HepG2 (cell line): ENCODE results near the gene GAREM1.

Experiments used
- EZH2 ChIP-seq: conservative IDR thresholded peaks from 2 replicates; pipeline ENCODE4 v1.6.1; 2012; ENCODE audit warnings: mild to moderate bottlenecking, low read depth, low read length, moderate library complexity
- HCFC1 ChIP-seq: fragments of 150-350 bp; IDR thresholded peaks from 2 replicates; pipeline ENCODE4 v1.6.1; 2014; ENCODE audit warnings: low read depth, low read length
- MEIS1 ChIP-seq: sonication (generic); formaldehyde crosslinking; IDR thresholded peaks from 2 replicates; pipeline ENCODE4 v1.9.0; 2021; ENCODE audit warnings: mild to moderate bottlenecking, missing genetic modification reagents, moderate library complexity, borderline replicate concordance
- NR2F6 ChIP-seq, 2 experiments: IDR thresholded peaks; 2 replicates each; pipeline ENCODE4 v1.6.1; 2016; ENCODE audit warnings: antibody characterized with exemption in 1 of 2, mild to moderate bottlenecking in 1 of 2
- RFX1 ChIP-seq: fragments of 450-650 bp; IDR thresholded peaks from 2 replicates; pipeline ENCODE4 v1.6.1; 2017
- YY1 ChIP-seq: IDR thresholded peaks from 2 replicates; pipeline ENCODE4 v1.6.1; 2011; ENCODE audit warnings: low read length, low read depth, moderate library complexity, mild to moderate bottlenecking; ENCODE audit not compliant: insufficient read depth, insufficient replicate concordance

- TF ChIP-seq EZH2 (no peak), YY1 (no peak), NR2F6 (IDR thresholded peaks at IDR 0.05) (no peak), NR2F6 (CRISPR knock-in tag; IDR thresholded peaks at IDR 0.05) (no peak), MEIS1 (CRISPR knock-in tag) (no peak), HCFC1 (no peak), RFX1 (no peak)
These were observed 138.0 kb downstream of the GAREM1 start for GRCh38 chr18:32332708-32333107.
